BE2C (cell line): ENCODE data around the gene FAM117B.

Experiments used
- DNase-seq: peaks from one replicate; pipeline ENCODE4 v3.0.0-alpha.2; 2020
- H3K27me3 ChIP-seq: fragments of 250-450 bp; sonication (Bioruptor Pico); 2 replicates; pipeline ENCODE4 v1.5.1; 2020; ENCODE audit warnings: mild to moderate bottlenecking
- H3K36me3 ChIP-seq: fragments of 250-450 bp; sonication (Bioruptor Pico); 2 replicates; pipeline ENCODE4 v1.5.1; 2020; ENCODE audit warnings: mild to moderate bottlenecking
- H3K4me1 ChIP-seq: fragments of 250-450 bp; sonication (Bioruptor Pico); 2 replicates; pipeline ENCODE4 v1.5.1; 2020
- H3K4me3 ChIP-seq: 2 replicates; pipeline ENCODE4 v1.5.1; 2011; ENCODE audit warnings: low read depth, low read length
- H3K9me3 ChIP-seq: fragments of 250-450 bp; sonication (Bioruptor Pico); 2 replicates; pipeline ENCODE4 v1.5.1; 2020
- TF ChIP-seq, protein P1 (sequence below): IDR thresholded peaks from 2 replicates; pipeline ENCODE4 v1.5.1; 2012; ENCODE audit warnings: mild to moderate bottlenecking, low read depth, low read length

Gene FAM117B

DNA sequence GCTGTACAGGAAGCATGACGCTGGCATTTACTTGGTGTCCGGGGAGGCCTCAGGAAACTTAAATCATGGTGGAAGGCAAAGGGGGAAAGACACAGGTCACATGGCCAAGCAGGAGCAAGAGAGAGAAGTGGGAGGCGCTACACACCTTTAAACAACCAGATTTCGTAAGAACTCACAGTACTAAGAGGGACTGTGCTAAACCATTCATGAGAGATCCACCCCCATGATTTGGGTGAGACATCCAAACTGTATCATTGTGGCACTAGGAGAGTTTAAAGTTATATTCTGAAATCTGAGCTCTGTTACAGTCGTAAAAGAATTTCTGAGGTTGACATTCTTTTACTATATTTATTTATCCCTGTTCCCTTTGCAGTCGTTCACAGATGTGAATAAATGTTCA lies 120.2 kb downstream of the FAM117B start:
- Histone ChIP-seq H3K36me3 (peaks cover 6% of the 10 kb centered on the region; the same call in 1 of the 2 replicates), H3K4me1 (no peaks in the 10 kb centered on the region), H3K4me3 (no peak overlapping the region), H3K27me3 (no peaks in the 10 kb centered on the region), H3K9me3 (no peaks in the 10 kb centered on the region)
- no peak for DNase-seq
- TF ChIP-seq, protein P1, sequence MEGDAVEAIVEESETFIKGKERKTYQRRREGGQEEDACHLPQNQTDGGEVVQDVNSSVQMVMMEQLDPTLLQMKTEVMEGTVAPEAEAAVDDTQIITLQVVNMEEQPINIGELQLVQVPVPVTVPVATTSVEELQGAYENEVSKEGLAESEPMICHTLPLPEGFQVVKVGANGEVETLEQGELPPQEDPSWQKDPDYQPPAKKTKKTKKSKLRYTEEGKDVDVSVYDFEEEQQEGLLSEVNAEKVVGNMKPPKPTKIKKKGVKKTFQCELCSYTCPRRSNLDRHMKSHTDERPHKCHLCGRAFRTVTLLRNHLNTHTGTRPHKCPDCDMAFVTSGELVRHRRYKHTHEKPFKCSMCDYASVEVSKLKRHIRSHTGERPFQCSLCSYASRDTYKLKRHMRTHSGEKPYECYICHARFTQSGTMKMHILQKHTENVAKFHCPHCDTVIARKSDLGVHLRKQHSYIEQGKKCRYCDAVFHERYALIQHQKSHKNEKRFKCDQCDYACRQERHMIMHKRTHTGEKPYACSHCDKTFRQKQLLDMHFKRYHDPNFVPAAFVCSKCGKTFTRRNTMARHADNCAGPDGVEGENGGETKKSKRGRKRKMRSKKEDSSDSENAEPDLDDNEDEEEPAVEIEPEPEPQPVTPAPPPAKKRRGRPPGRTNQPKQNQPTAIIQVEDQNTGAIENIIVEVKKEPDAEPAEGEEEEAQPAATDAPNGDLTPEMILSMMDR = no peak

GRCh38 chr2:202756598-202756997 lies 121.8 kb downstream of the FAM117B start:
- Histone ChIP-seq H3K4me3 (no peak overlapping the region), H3K4me1 (no peaks in the 10 kb centered on the region), H3K36me3 (peaks cover 6% of the 10 kb centered on the region; the same call in 1 of the 2 replicates), H3K27me3 (no peaks in the 10 kb centered on the region), H3K9me3 (no peaks in the 10 kb centered on the region)
- TF ChIP-seq, protein P1 = no peak
- no peak for DNase-seq

DNA sequence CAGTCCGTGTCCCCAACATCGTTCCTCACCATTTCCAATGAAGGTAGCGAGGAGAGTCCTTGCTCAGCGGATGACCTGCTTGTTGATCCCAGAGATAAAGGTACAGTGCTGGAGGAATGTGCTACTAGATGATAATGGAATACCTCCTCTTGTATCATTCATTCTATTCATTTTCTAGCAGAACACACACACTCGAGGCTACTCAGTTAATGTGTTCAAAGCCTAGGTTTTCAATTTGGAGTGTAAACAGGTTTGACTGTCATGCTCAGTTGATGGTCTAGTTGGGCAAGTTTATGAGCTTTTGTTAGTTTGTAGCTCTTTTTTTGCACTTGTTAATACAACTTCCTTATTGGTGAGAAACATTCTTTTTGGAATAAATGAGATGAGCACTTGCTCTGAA lies 122.6 kb downstream of the FAM117B start:
- peaks cover 6% of the 10 kb centered on the region; the same call in 1 of the 2 replicates for H3K36me3 ChIP-seq
- no peak overlapping the region for H3K4me3 ChIP-seq
- TF ChIP-seq, protein P1 = no peak
- no peak for DNase-seq
- H3K27me3 ChIP-seq = no peaks in the 10 kb centered on the region
- H3K9me3 ChIP-seq = no peaks in the 10 kb centered on the region
- H3K4me1 ChIP-seq = no peaks in the 10 kb centered on the region

DNA sequence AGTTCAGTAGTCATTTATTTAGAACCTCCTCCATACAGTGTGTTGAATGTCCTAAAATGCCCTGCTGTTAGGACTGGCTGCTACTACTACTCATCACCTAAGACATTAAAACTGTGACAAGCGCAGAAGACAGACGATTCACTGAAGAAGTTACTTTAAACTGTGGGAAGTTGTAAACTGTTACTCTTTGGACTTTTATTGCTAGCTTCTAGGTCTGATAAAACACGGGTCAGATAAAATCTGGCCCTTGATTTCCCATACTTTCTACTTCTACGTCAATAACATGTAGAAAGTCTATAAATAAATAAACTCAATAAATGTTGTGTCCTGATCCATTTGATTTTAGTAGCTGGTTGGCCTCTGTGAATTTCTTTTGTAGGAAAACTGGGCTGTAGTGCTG lies 123.4 kb downstream of the FAM117B start:
- H3K36me3 ChIP-seq = peaks cover 6% of the 10 kb centered on the region; the same call in 1 of the 2 replicates
- no peak for DNase-seq
- H3K27me3 ChIP-seq = no peaks in the 10 kb centered on the region
- H3K9me3 ChIP-seq = no peaks in the 10 kb centered on the region
- H3K4me3 ChIP-seq = no peak overlapping the region
- H3K4me1 ChIP-seq = no peaks in the 10 kb centered on the region
- TF ChIP-seq, protein P1 = no peak

DNA sequence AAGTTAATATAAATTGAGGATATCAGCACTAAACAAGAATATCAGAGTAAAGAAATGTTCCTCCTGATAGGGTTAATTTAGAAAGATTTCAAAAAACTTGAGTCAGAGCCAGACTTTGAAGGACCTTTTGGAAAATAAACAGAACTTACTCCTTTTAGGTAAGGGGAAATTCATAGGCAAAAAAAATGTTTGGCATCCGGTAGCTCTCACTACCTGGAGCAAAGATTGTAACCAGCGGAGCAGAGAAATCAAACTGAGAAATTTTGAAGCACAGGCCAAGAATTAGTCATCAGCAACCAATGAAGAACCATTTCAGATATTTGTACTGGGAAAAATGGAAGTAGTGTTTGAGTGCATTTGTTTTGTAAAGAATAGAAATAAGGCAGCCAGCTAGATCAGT lies 123.8 kb downstream of the FAM117B start:
- no peak for DNase-seq
- Histone ChIP-seq H3K9me3 (no peaks in the 10 kb centered on the region), H3K4me1 (no peaks in the 10 kb centered on the region), H3K4me3 (no peak overlapping the region), H3K27me3 (no peaks in the 10 kb centered on the region), H3K36me3 (peaks cover 6% of the 10 kb centered on the region; the same call in 1 of the 2 replicates)
- TF ChIP-seq, protein P1 = no peak

DNA sequence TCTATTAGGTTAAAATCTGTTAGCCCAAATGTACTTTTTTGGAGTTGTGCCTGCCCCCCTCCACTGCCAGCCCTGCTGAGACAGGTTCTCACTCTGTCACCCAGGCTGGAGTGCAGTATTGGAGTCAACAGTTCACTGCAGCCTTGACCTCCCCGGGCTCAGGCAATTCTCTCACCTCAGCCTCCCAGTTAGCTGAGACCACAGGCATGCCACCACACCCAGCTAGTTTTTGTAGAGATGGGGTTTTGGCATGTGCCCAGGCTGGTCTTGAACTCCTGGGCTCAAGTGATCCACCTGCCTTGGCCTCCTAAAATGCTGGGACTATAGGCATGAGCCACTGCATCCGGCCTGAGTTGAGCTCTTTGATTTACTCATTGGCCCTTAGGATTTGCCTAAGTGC lies 126.1 kb downstream of the FAM117B start:
- H3K36me3 ChIP-seq = peaks cover 6% of the 10 kb centered on the region; the same call in 1 of the 2 replicates
- no peaks in the 10 kb centered on the region for H3K27me3 ChIP-seq
- H3K9me3 ChIP-seq = no peaks in the 10 kb centered on the region
- DNase-seq = no peak
- H3K4me1 ChIP-seq = no peaks in the 10 kb centered on the region
- H3K4me3 ChIP-seq = no peak overlapping the region
- TF ChIP-seq, protein P1 = no peak
